Spleen (tissue), 11 donors: Measurements from ENCODE around the gene GOLGA8B. TPM values are rescaled to one million over a fixed set of nuclear protein-coding genes. Genes with fewer than 3 reads are reported as not detected.

ENCODE experiments used
- DNase-seq: peaks from one replicate; pipeline ENCODE4 v3.0.0-alpha.2; 2020
- H3K27ac ChIP-seq, 8 donors: fragments of 200-600 bp; sonication (generic) in 7 of 8; 1 replicate in 4 of 8; 2 replicates in 4 of 8; pipeline versions ENCODE4 v1.5.0 to v1.8.0; 2016 to 2021; ENCODE audit warnings: inconsistent platforms in 4 of 8, mild to moderate bottlenecking in 4 of 8, moderate library complexity in 1 of 8
- H3K27me3 ChIP-seq, 7 donors: fragments of 200-600 bp; sonication (generic) in 6 of 7; replicated peaks in 1 of 7; 1 replicate in 4 of 7; 2 replicates in 3 of 7; pipeline versions ENCODE4 v1.5.0 to v1.8.0; 2016 to 2021; ENCODE audit warnings: inconsistent platforms in 3 of 7, mild to moderate bottlenecking in 1 of 7
- H3K36me3 ChIP-seq, 6 donors: fragments of 200-600 bp; sonication (generic) in 5 of 6; 1 replicate in 4 of 6; 2 replicates in 2 of 6; pipeline versions ENCODE4 v1.5.0 to v1.8.0; 2016 to 2021; ENCODE audit warnings: inconsistent platforms in 2 of 6
- H3K4me1 ChIP-seq, 6 donors: fragments of 200-600 bp; sonication (generic) in 5 of 6; 1 replicate in 3 of 6; 2 replicates in 3 of 6; pipeline versions ENCODE4 v1.5.0 to v1.8.0; 2016 to 2021; ENCODE audit warnings: inconsistent platforms in 3 of 6
- H3K4me3 ChIP-seq, 8 donors: fragments of 200-600 bp; sonication (generic) in 7 of 8; 1 replicate in 4 of 8; 2 replicates in 4 of 8; pipeline versions ENCODE4 v1.5.0 to v1.8.0; 2016 to 2021; ENCODE audit warnings: inconsistent platforms in 4 of 8, mild to moderate bottlenecking in 4 of 8, moderate library complexity in 2 of 8
- H3K9me3 ChIP-seq, 8 donors: fragments of 200-600 bp; sonication (generic) in 7 of 8; 1 replicate in 4 of 8; 2 replicates in 4 of 8; pipeline versions ENCODE4 v1.5.0 to v1.8.0; 2016 to 2021; ENCODE audit warnings: inconsistent platforms in 4 of 8
- POLR2A ChIP-seq, 3 donors: fragments of 450-650 bp; IDR thresholded peaks; one replicate each; pipeline ENCODE4 v1.5.1; 2017; ENCODE audit warnings: antibody characterized with exemption in 3 of 3, mild to moderate bottlenecking in 1 of 3
- POLR2AphosphoS5 ChIP-seq, 3 donors: sonication (generic); formaldehyde crosslinking; IDR thresholded peaks; one replicate each; pipeline ENCODE4 v1.5.1; 2017; ENCODE audit warnings: antibody characterized with exemption in 3 of 3
- WGBS, 5 donors: extraction: QIAGEN DNeasy Blood & Tissue Kit in 3 of 5; methylation state at CpG; one replicate each; pipeline versions ENCODE4 v1.1.5 to v1.1.7; 2013 to 2018; 5-methylcytosine and 5-hydroxymethylcytosine counted together
- intact Hi-C: fragments of 100-400 bp; cut with DNase I; formaldehyde crosslinking; loops from one replicate; pipeline ENCODE4 v1.15.0; 2023; ENCODE audit warnings: low total_unique reads
- polyA plus RNA-seq, 3 donors: library from polyadenylated mRNA; stranded (reverse); fragments of 200-250 nt; gene quantifications; one replicate each; pipeline ENCODE4 v1.2.1, GENCODE V29; 2013
- total RNA-seq, 7 donors: library from RNA; depleted of rRNA in 3 of 7; stranded (reverse); fragments of >200 nt in 3 of 7; fragmentation: NEBNext Ultra II Directional in 4 of 7; extraction: Animal tissue kit (Norgen Biotek cat#: 25700) in 4 of 7; gene quantifications; one replicate each; pipeline versions ENCODE4 v1.1.0 to v1.2.1, GENCODE V29; 2016 to 2021
- TF ChIP-seq, protein P1 (sequence below), 11 experiments: fragments of 200-600 bp in 7 of 11; fragments of 450-650 bp in 4 of 11; sonication (generic) in 4 of 11; IDR thresholded peaks in 8 of 11; conservative IDR thresholded peaks in 3 of 11; 1 replicate in 7 of 11; 2 replicates in 4 of 11; pipeline versions ENCODE4 v1.4.0 to v1.8.0; 2016 to 2021; ENCODE audit warnings: antibody characterized with exemption in 11 of 11, inconsistent platforms in 4 of 11, mild to moderate bottlenecking in 1 of 11
- donor health status: healthy with polysubstance abuse.
- donor health status: DM: no; HTN: no; CAD: no; lungs with moderate emphysema.
- donor health status: DM: no; HTN: no; CAD: no.
- donor health status: Bipolar disorder and iron deficiency.
- donor health status: healthy.
- donor health status: DM: no; HTN: no; CAD: no.
- donor health status: DM: yes; HTN: yes; CAD: no.

The GOLGA8B gene
- total and polyA plus RNA-seq, 10 donors, result 23.2 to 155 (median 110) TPM

DNA sequence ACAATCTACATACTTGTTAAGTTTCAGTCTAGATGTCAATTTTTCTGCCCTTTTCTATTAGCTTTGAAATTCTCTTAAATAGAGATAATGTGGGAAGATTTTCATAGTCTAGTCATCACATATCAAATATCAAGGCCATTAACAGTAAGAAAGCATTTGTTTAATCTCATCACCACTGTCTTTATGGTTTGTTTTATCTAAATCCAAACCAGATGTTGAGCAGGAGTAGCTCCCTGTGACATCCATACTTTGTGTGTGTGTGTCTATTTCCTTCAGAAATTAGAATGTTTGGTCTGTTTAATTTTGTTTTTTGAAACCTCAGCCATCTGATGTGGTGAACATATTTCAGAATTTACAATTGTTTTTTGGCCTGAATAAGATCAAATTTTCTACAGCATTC, 23.1 kb upstream of the GOLGA8B start:
- Histone ChIP-seq H3K27me3 (peaks cover 0 to 23% (median 3%) of the 10 kb centered on the region in 7 donors), H3K9me3 (no peaks in the 10 kb centered on the region), H3K4me1 (peaks cover 0 to 17% (median 6%) of the 10 kb centered on the region in 6 donors), H3K36me3 (no peaks in the 10 kb centered on the region), H3K27ac (no peak overlapping the region), H3K4me3 (no peak overlapping the region)
- no peak for DNase-seq
- no peak for TF ChIP-seq POLR2A (IDR thresholded peaks at IDR 0.05)
- TF ChIP-seq, protein P1, sequence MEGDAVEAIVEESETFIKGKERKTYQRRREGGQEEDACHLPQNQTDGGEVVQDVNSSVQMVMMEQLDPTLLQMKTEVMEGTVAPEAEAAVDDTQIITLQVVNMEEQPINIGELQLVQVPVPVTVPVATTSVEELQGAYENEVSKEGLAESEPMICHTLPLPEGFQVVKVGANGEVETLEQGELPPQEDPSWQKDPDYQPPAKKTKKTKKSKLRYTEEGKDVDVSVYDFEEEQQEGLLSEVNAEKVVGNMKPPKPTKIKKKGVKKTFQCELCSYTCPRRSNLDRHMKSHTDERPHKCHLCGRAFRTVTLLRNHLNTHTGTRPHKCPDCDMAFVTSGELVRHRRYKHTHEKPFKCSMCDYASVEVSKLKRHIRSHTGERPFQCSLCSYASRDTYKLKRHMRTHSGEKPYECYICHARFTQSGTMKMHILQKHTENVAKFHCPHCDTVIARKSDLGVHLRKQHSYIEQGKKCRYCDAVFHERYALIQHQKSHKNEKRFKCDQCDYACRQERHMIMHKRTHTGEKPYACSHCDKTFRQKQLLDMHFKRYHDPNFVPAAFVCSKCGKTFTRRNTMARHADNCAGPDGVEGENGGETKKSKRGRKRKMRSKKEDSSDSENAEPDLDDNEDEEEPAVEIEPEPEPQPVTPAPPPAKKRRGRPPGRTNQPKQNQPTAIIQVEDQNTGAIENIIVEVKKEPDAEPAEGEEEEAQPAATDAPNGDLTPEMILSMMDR (IDR thresholded peaks at IDR 0.05 in 8 of 11, conservative IDR thresholded peaks at IDR 0.05 in 3 of 11), result no peak
- TF ChIP-seq POLR2AphosphoS5 (IDR thresholded peaks at IDR 0.05), result no peak
- intact Hi-C loops, result no loop called here

DNA sequence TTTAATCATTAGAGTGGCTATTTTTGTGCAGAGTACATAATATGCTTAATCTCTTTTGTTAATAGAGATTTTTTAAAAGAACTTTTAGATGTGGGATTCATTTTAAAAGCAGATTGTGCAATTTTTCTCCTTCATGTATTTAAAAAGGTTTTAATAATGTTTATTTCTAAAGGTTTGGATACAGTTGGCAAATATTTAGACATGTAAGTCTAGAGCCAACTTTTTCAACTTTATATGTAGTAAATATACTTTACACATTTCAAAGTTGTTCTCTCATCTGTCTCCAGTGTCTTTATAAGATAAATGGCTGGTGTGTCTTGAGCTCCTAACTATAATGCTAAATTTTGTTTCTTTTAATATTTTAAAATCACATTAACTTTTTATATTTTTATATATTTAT, 22.7 kb upstream of the GOLGA8B start:
- Histone ChIP-seq H3K36me3 (no peaks in the 10 kb centered on the region), H3K4me1 (peaks cover 0 to 17% (median 6%) of the 10 kb centered on the region in 6 donors), H3K9me3 (no peaks in the 10 kb centered on the region), H3K4me3 (no peak overlapping the region), H3K27ac (no peak overlapping the region), H3K27me3 (peaks cover 0 to 23% (median 3%) of the 10 kb centered on the region in 7 donors)
- TF ChIP-seq POLR2AphosphoS5 (IDR thresholded peaks at IDR 0.05) (no peak), POLR2A (IDR thresholded peaks at IDR 0.05) (no peak)
- TF ChIP-seq, protein P1 (IDR thresholded peaks at IDR 0.05 in 8 of 11, conservative IDR thresholded peaks at IDR 0.05 in 3 of 11), result no peak
- intact Hi-C loops, result no loop called here
- DNase-seq, result no peak

DNA sequence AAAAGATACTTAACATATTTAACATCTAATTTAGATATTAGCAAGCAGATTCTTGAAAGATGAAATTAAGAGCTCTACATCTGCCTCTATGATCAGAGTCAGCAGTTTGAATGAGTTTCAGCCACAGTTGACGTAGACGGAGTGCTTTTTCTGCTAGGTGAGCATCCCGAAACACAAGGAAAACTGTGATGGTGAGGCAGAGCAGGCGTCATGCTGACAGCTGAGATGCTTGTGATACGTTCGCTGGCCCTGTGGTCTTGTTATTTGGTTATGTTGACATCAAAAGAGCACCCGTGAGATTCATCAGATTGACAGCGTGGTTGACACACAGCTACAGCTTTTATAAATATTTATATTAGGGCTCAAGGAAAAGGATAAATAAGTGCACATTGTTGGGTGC, 19.6 kb upstream of the GOLGA8B start:
- H3K9me3 ChIP-seq, result no peaks in the 10 kb centered on the region
- H3K27me3 ChIP-seq, result peaks cover 0 to 8% (median 0%) of the 10 kb centered on the region in 7 donors
- no peak overlapping the region for H3K27ac ChIP-seq
- H3K36me3 ChIP-seq, result no peaks in the 10 kb centered on the region
- H3K4me1 ChIP-seq, result no peaks in the 10 kb centered on the region
- TF ChIP-seq, protein P1 (IDR thresholded peaks at IDR 0.05 in 8 of 11, conservative IDR thresholded peaks at IDR 0.05 in 3 of 11), result no peak
- no peak for TF ChIP-seq POLR2AphosphoS5 (IDR thresholded peaks at IDR 0.05)
- no peak for TF ChIP-seq POLR2A (IDR thresholded peaks at IDR 0.05)
- intact Hi-C loops, result no loop called here
- DNase-seq, result no peak
- no peak overlapping the region for H3K4me3 ChIP-seq
- WGBS, 5 donors, result 81 to 87% (median 82%) methylated on average over 8 of the region's 8 CpGs

DNA sequence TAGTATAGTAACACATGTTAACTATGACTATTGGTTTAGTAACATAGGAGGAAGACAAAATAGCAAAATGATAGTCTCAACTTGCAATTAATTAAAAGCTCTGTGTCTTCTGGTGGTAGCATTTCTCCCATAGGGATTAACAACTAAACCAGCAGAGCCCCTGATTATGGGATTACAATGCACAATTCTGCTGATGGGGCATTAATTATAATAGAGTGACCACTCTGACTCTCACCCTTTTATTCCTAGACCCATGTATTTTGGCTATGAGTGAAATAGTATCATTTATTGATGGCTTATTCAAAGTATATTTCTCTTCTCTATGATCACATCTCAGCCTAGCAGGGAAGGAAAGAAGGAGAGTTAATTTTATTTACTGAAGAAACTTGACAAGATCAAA, 17.5 kb upstream of the GOLGA8B start:
- H3K9me3 ChIP-seq, result no peaks in the 10 kb centered on the region
- no peak overlapping the region for H3K4me3 ChIP-seq
- no peaks in the 10 kb centered on the region for H3K36me3 ChIP-seq
- no peaks in the 10 kb centered on the region for H3K4me1 ChIP-seq
- TF ChIP-seq, protein P1 (IDR thresholded peaks at IDR 0.05 in 8 of 11, conservative IDR thresholded peaks at IDR 0.05 in 3 of 11), result no peak
- TF ChIP-seq POLR2AphosphoS5 (IDR thresholded peaks at IDR 0.05) (no peak), POLR2A (IDR thresholded peaks at IDR 0.05) (no peak)
- no peak overlapping the region for H3K27ac ChIP-seq
- peaks cover 0 to 8% (median 0%) of the 10 kb centered on the region in 7 donors for H3K27me3 ChIP-seq
- no peak for DNase-seq
- intact Hi-C loops, result no loop called here
